Kidney (tissue), 14 donors: Measurements from ENCODE around the gene KIF21B. TPM values are rescaled to one million over a fixed set of nuclear protein-coding genes. Genes with fewer than 3 reads are reported as not detected.

ENCODE experiments used
- DNase-seq, 5 donors: peaks; one replicate each; pipeline ENCODE4 v3.0.0-alpha.2; 2013 to 2020
- FAIRE-seq: peaks from 2 replicates; lab custom pipeline; 2012; peaks lifted over from hg19 to GRCh38; lab: Jason Lieb, UNC
- H3K27ac ChIP-seq, 2 donors: one replicate each; pipeline ENCODE4 v1.7.0; 2013; ENCODE audit warnings: low read depth in 2 of 2, low read length in 2 of 2, inconsistent platforms in 1 of 2
- H3K27me3 ChIP-seq: one replicate; pipeline ENCODE4 v1.7.1; 2013; ENCODE audit warnings: low read length, inconsistent platforms; ENCODE audit not compliant: control insufficient read depth, insufficient read depth
- H3K36me3 ChIP-seq, 3 donors: one replicate each; pipeline versions ENCODE4 v1.7.0 to v1.7.1; 2013; ENCODE audit warnings: low read length in 3 of 3, control low read depth in 1 of 3, inconsistent platforms in 1 of 3; ENCODE audit not compliant: insufficient read depth in 3 of 3, control insufficient read depth in 2 of 3
- H3K4me1 ChIP-seq, 3 donors: one replicate each; pipeline versions ENCODE4 v1.7.0 to v1.7.1; 2013; ENCODE audit warnings: low read length in 3 of 3, inconsistent platforms in 1 of 3, low read depth in 1 of 3; ENCODE audit not compliant: control insufficient read depth in 2 of 3, insufficient read depth in 2 of 3
- H3K4me3 ChIP-seq, 3 donors: one replicate each; pipeline versions ENCODE4 v1.7.0 to v1.8.1; 2013; ENCODE audit warnings: low read length in 3 of 3, control low read depth in 1 of 3, inconsistent platforms in 1 of 3
- H3K9ac ChIP-seq, 3 donors: one replicate each; pipeline versions ENCODE4 v1.7.0 to v1.7.1; 2013; ENCODE audit warnings: low read length in 3 of 3, control low read depth in 1 of 3, inconsistent platforms in 1 of 3
- H3K9me3 ChIP-seq, 3 donors: one replicate each; pipeline versions ENCODE4 v1.7.0 to v1.7.1; 2013; ENCODE audit warnings: low read length in 3 of 3, control low read depth in 1 of 3, inconsistent platforms in 1 of 3; ENCODE audit not compliant: control insufficient read depth in 2 of 3, insufficient read depth in 1 of 3
- intact Hi-C: fragments of 100-400 bp; cut with DNase I; formaldehyde crosslinking; loops from one replicate; pipeline ENCODE4 v1.11.1; 2022
- polyA plus RNA-seq: library from polyadenylated mRNA; stranded (reverse); fragments of 350-450 nt; fragmentation: Illumina TruSeq; extraction: RNeasy Lipid Tissue Mini Kit (QIAGEN cat#74804); gene quantifications from one replicate; pipeline ENCODE4 v1.2.3, GENCODE V29; 2014; ENCODE audit warnings: low read depth, low replicate concordance; ENCODE audit not compliant: insufficient read depth
- total RNA-seq: library from RNA; stranded (reverse); fragmentation: NEBNext Ultra II Directional; extraction: Animal tissue kit (Norgen Biotek cat#: 25700); gene quantifications from one replicate; pipeline ENCODE4 v1.2.1, GENCODE V29; 2021
- TF ChIP-seq, protein P1 (sequence below): IDR thresholded peaks from 3 replicates; pipeline ENCODE4 v1.5.1; 2012; ENCODE audit warnings: mild to moderate bottlenecking, moderate library complexity, borderline replicate concordance; ENCODE audit not compliant: insufficient read depth; ENCODE audit errors: extremely low read depth
- donor health status: control.
- donor health status: control.
- donor health status: control.
- donor health status: control.
- donor health status: control.
- donor health status: DM: yes; HTN: yes; CAD: no.
- donor health status: Normal renal cell carcinoma (clear cell type).

Gene KIF21B
- total and polyA plus RNA-seq, 2 donors from 2014 or later: 0.19 to 5.6 TPM

GRCh38 chr1:200974711-200975110 lies 48.8 kb downstream of the KIF21B start:
- no peaks in the 10 kb centered on the region for H3K4me1 ChIP-seq
- DNase-seq (peak in 1 of 5 donors; percentile 53), FAIRE-seq (no peak)
- H3K9ac ChIP-seq: no peak overlapping the region
- H3K27ac ChIP-seq: no peak overlapping the region
- TF ChIP-seq, protein P1, sequence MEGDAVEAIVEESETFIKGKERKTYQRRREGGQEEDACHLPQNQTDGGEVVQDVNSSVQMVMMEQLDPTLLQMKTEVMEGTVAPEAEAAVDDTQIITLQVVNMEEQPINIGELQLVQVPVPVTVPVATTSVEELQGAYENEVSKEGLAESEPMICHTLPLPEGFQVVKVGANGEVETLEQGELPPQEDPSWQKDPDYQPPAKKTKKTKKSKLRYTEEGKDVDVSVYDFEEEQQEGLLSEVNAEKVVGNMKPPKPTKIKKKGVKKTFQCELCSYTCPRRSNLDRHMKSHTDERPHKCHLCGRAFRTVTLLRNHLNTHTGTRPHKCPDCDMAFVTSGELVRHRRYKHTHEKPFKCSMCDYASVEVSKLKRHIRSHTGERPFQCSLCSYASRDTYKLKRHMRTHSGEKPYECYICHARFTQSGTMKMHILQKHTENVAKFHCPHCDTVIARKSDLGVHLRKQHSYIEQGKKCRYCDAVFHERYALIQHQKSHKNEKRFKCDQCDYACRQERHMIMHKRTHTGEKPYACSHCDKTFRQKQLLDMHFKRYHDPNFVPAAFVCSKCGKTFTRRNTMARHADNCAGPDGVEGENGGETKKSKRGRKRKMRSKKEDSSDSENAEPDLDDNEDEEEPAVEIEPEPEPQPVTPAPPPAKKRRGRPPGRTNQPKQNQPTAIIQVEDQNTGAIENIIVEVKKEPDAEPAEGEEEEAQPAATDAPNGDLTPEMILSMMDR: no peak
- intact Hi-C loops: loop anchor here (5.0 kb wide), 1 partner anchor 68 kb away; no protein-coding TSS in a partner anchor
- H3K4me3 ChIP-seq: no peak overlapping the region
- H3K27me3 ChIP-seq: no peaks in the 10 kb centered on the region
- peaks cover 0 to 1% (median 0%) of the 10 kb centered on the region in 3 donors for H3K9me3 ChIP-seq
- H3K36me3 ChIP-seq: no peaks in the 10 kb centered on the region

DNA sequence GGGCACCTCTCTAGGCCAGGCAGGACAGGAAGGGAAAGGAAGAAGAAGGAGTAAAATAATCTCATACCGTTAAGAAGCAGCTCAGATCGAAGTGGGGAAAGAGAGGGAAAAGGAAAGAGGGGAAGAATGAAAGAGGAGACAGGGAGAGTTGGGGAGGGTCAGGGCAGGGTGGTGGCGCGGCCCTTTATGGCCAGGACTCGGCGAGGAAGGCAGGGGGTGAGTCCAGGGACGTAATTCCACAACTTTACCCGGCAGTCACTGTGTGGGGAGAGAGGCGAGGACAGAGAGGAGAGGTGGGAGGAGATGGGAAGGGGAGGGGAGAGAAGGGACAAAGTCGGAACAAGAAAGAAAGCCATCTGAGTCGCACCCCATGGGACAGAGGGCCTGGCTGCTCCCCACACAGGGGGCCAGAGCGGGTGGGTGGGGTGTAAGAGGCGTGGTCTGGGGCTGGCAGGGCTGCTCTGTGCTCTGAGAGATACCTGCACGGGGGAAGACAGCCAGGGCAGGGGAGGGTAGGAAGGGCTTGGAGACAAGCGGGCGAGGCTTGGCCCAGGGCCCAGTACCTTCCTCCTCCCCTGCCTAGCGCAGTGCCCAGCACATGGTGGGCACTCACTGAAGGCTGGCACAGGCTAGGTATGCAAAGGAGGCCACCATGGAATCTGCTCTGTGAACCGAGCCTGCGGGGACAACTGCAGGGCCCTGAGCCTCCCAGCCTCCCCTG lies 49.4 kb downstream of the KIF21B start:
- DNase-seq: peak in 1 of 5 donors; percentile 43
- H3K27me3 ChIP-seq: no peaks in the 10 kb centered on the region
- H3K4me3 ChIP-seq: no peak overlapping the region
- intact Hi-C loops: loop anchor here (5.0 kb wide), 1 partner anchor 68 kb away; no protein-coding TSS in a partner anchor
- no peak overlapping the region for H3K27ac ChIP-seq
- FAIRE-seq: no peak
- no peaks in the 10 kb centered on the region for H3K9me3 ChIP-seq
- TF ChIP-seq, protein P1: no peak
- H3K9ac ChIP-seq: no peak overlapping the region
- no peaks in the 10 kb centered on the region for H3K4me1 ChIP-seq
- H3K36me3 ChIP-seq: no peaks in the 10 kb centered on the region

GRCh38 chr1:200972985-200973742 lies 50.4 kb downstream of the KIF21B start:
- no peak overlapping the region for H3K4me3 ChIP-seq
- intact Hi-C loops: loop anchor here (5.0 kb wide), 1 partner anchor 69 kb away; no protein-coding TSS in a partner anchor
- no peaks in the 10 kb centered on the region for H3K27me3 ChIP-seq
- H3K9ac ChIP-seq: no peak overlapping the region
- TF ChIP-seq, protein P1: no peak
- no peak overlapping the region for H3K27ac ChIP-seq
- no peaks in the 10 kb centered on the region for H3K36me3 ChIP-seq
- FAIRE-seq (no peak), DNase-seq (peak in 1 of 5 donors; percentile 68)
- no peaks in the 10 kb centered on the region for H3K4me1 ChIP-seq
- H3K9me3 ChIP-seq: no peaks in the 10 kb centered on the region
